Omental fat pad (tissue), 4 donors: ENCODE results near the gene TBC1D4. TPM values are rescaled to one million over a fixed set of nuclear protein-coding genes. Genes with fewer than 3 reads are reported as not detected.

ENCODE experiments used
- ATAC-seq: fragments of 150-250 bp; one replicate; pipeline ENCODE4 v1.9.1; 2016; ENCODE audit warnings: mild to moderate bottlenecking, moderate library complexity; ENCODE audit not compliant: low FRiP score
- DNase-seq: peaks from one replicate; pipeline ENCODE4 v3.0.0-alpha.2; 2019; ENCODE audit warnings: low spot score
- CTCF ChIP-seq, 3 donors: fragments of 450-650 bp; IDR thresholded peaks; one replicate each; pipeline ENCODE4 v1.5.1; 2016 to 2017; ENCODE audit warnings: antibody characterized with exemption in 3 of 3, mild to moderate bottlenecking in 3 of 3, moderate library complexity in 2 of 3
- total RNA-seq, 4 donors: library from RNA; depleted of rRNA; stranded (reverse); fragments of >200 nt; gene quantifications; one replicate each; pipeline ENCODE4 v1.1.0, GENCODE V29; 2016

Gene TBC1D4
- total RNA-seq, 4 donors from 2014 or later = 24.7 to 55.1 (median 39.2) TPM

DNA sequence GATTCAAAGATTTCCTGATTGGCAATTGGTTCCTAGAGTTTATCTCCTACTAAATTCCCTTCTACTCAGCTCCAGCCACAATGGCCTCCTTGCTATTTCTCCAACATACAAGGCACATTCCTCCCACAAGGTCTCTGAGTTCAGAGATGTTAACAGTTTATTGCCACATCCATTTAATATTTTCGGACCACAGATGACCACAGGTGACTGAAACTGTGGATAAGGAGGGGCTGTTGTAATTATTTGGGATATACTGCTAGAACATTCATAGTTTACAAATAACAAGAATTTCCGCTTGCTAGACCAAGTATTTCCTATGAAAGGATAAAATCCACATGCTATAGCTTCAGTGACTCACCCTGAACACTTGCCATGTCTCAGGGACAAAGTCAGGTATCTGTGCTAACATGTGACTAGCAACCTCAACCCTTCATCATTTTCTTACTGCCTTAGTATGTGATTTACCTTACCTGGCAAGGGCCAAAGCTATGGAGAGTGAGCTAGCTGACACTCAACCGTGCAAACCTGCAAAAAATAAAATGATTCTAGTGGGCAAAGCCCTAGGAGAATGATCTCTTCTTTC, 117.7 kb downstream of the TBC1D4 start:
- no peak for ATAC-seq
- TF ChIP-seq CTCF (IDR thresholded peaks at IDR 0.05) = no peak

DNA sequence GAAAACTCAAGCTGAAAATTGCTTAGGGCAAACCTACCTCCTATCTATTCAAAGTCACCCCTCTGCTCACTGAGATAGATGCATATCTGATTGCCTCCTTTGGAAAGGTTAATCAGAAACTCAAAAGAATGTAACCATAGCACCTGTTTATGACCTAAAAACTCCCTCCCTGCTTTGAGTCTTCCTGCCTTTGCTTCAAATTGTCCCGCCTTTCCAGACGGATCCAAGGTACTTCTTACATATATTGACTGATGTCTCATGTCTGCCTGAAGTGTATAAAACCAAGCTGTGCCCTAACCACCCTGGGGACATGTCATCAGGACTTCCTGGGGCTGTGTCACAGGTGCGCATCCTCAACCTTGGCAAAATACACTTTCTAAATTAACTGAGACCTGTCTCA, 118.6 kb downstream of the TBC1D4 start:
- ATAC-seq (no peak), DNase-seq (no peak)
- TF ChIP-seq CTCF (IDR thresholded peaks at IDR 0.05) = no peak

More for the DNA sequence above, 117.7 kb downstream of the TBC1D4 start:
- DNase-seq = no peak

- no peak for TF ChIP-seq CTCF (IDR thresholded peaks at IDR 0.05)
- DNase-seq (no peak), ATAC-seq (no peak)
These were observed 119.9 kb downstream of the TBC1D4 start for GRCh38 chr13:75362026-75362425.

DNA sequence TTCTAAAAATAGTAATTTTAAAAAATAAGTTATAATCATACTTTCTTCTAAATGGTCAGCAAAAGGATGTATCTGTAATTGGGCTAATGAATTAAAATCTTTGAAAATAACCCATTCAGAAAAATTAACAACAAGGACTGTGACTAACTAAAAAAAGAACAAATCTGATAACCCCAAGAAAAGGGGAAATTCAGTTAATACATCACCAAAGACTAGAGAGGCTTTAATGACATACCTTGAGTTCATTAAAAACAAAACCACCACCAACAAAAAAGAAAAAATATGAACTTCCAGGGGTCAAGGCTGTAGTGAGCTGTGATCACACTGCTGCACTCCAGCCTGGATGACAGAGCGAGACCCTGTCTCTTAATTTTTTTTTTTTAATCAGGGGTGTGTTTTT, 121.8 kb downstream of the TBC1D4 start:
- ATAC-seq (no peak), DNase-seq (no peak)
- no peak for TF ChIP-seq CTCF (IDR thresholded peaks at IDR 0.05)

GRCh38 chr13:75359266-75359665, 122.7 kb downstream of the TBC1D4 start:
- ATAC-seq (no peak), DNase-seq (no peak)
- no peak for TF ChIP-seq CTCF (IDR thresholded peaks at IDR 0.05)

GRCh38 chr13:75357576-75358289, 124.2 kb downstream of the TBC1D4 start:
- TF ChIP-seq CTCF (IDR thresholded peaks at IDR 0.05) = no peak

DNA sequence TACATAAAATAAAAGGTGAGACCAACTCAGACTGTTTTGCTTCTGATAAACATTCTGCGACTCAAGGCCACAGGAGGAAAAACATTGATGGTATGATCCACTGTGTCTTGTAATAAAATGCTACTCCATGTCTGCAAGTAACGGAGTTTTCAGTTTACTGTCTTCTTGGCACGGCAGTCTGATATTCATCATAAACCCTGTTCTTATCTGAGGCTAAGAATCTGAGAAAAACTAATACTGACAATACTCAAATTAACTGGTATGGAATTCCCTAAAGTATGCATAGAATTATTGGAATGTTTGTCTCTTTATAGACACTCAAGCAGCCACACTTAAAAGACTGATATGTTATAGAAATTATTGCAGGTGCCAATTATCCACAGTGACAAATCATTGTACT, 125.5 kb downstream of the TBC1D4 start:
- TF ChIP-seq CTCF (IDR thresholded peaks at IDR 0.05) = no peak
- no peak for ATAC-seq

More at GRCh38 chr13:75357576-75358289, 124.2 kb downstream of the TBC1D4 start:
- ATAC-seq (no peak), DNase-seq (no peak)

More for the DNA sequence above, 125.5 kb downstream of the TBC1D4 start:
- DNase-seq = no peak
